Activated CD4-positive, CD25-positive, alpha-beta regulatory T cell treated with anti-CD3 and anti-CD28 coated beads, Interleukin-2, amount 50 U/mL, for 72 hours (primary cell): Measurements from ENCODE around the gene MB21D2.

Experiments used
- DNase-seq: peaks from one replicate; pipeline ENCODE4 v3.0.0; 2021

Gene MB21D2

DNA sequence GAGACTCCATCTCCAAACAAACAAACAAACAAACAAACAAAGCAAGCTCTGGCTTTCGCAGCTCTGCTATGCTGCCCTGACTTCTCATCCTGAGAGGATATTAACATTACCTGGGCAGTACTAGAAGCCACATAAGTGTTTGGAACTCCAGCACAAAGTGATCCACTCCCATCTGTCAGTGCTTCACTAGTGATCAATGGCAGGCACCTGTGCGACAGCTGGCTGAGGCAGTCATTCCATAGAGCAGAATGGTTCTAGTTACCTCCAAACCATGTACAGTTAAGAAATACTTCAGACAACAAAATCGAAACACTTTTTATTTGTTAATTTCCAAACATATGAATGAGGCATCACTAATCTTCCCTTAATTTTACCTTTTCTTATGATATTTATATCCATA lies 2.8 kb upstream of the MB21D2 start:
- DNase-seq = no peak

DNA sequence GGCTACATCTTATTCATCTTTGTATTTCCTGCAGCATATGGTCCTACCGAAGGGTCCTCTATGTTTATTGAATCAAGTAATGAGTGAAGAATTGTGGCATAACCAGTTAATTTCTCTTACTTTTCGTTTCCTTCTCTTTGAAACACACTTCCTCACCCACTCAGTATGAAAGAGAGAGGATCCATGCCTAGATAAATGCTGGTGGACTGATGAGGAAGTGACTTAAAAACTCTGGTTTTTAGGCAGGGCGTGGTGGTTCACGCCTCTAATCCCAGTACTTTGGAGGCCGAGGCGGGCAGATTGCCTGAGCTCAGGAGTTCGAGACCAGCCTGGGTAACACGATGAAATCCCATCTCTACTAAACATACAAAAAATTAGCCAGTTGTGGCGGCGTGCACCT lies 2.2 kb upstream of the MB21D2 start:
- no peak for DNase-seq

DNA sequence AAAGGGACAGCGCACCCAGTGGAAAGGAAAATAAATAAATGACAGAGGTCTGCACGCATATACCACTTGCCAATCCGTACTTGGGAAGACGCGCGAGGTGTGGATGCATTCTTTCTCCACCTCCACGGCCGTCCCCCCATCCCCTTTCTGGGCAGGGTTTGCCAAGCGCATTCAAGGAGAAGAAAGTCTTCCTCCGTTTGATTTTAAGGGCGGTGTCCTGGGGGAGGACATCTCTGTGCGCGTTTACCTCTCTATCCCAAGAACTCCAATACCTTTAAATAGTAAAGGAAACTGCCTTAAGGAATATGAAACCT lies 576 bp upstream of the MB21D2 start:
- no peak for DNase-seq

DNA sequence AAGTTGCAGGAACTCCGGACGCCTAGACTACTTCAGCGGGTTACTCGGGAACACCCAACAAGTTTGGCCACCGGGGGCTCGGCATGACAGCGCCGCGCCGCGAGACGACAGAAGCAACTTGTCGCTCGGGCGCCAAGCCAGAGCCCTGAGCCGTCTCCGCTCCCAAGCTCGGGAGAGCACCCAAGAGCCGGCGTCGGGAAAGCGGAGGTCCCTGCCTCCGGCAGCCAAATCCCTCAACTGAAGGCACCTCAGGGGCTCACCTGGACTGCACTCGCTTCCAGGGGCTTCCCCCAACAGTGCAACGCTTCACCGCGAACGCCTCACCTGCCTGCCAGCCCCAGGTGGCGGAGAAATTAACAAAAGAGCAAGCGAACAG lies 640 bp downstream of the MB21D2 start:
- DNase-seq = no peak

DNA sequence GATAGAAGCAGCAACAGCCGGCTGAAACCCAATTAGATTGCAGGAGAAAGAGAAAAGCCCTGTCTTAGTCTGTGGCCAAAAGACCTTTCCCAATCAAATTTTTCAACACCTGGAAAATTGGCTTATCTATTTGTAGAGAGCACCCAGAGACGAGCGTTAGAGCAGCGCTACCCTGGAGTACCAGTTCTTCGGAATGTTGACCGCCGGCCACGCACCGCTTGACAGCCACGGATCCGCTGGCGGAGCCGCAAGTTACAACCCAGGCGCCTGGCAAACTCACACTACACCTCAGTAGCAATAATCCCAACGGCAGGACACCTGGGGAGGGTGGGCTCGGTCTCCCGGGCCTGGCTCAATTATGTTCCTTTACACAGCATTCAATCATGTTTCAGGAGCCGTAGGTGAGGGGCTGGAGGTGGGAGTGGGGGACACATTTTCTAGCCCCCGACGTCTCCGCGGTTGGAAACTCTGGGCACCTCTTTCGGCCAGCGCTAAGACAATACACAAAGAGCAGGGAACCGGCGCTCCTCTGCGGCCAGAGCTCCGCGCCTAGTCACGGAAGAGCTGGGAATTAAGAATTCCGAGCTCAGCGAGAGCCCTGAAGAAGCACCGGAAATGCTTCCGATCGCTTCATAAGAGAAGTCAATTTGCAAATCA lies 1.2 kb downstream of the MB21D2 start:
- no peak for DNase-seq

DNA sequence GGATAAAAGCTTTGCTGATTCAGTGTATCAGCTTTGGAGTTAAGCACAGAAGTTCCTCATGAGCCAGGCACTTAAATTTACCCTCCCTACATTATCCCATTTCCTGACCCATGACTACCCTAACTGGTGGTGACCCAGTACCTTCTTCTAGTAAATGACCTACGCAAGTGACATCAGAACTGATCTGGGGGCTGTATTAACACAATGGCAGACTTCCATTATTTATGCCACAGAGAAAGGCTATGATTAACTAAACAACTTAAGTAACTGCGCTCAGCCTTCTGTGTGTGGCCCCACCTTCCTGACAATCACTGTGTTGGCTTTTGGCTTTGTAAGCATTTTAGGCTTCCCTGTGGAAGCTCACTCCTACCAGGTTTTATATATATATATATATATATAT lies 1.9 kb downstream of the MB21D2 start:
- DNase-seq = no peak

DNA sequence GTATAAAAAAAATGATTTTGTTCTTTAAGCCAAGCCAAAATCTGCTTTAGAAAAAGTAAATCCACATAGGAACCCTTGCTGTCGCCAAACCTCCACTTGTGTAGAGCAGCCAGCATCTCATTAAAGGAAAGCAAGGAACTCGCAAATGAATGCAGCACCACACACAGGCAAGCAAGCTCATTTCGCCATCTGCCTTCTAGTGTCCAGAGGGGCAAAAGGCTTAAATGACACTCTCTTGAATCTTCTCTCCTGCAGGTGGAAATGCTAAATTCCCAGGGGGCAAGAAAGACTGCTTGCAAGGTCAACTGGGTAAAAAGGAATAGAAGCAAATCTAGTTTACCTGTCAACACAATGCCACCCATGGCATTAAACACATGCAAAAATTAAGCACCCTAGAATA lies 2.4 kb downstream of the MB21D2 start:
- no peak for DNase-seq

DNA sequence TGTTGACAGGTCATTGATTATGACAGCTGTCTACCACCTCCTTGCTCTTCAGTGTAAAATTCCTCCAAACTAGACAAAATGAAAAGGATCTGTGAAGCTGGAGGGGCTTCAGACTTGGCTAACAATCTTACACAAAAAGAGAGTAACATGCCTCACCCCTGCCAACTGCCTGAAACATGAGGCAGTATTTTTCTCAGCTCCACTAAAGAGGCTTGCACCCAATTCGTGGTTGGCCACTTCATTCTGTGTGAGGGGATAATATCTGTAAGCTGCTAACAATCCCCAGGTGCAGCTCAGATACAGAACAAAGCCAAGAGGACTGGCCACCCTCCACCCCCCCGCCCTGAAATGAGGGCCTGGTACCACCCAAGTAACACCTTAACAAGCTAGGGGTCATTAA lies 2.8 kb downstream of the MB21D2 start:
- DNase-seq = no peak

DNA sequence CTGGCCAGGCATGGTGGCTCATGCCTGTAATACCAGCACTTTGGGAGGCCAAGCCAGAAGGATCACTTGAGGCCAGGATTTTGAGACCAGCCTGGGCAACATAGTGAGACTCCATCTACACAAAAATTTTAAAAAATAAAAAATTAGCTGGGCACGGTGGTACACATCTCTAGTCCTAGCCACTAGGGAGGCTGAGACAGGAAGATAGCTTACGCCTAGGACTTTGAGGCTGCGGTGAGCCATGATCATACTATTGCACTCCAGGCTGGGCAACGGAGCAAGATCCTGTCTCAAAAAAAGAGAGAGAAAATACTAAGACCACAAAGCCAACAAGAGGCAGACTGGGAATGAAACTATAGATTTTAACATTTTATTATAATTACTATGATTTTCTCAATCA lies 4.1 kb downstream of the MB21D2 start:
- no peak for DNase-seq

DNA sequence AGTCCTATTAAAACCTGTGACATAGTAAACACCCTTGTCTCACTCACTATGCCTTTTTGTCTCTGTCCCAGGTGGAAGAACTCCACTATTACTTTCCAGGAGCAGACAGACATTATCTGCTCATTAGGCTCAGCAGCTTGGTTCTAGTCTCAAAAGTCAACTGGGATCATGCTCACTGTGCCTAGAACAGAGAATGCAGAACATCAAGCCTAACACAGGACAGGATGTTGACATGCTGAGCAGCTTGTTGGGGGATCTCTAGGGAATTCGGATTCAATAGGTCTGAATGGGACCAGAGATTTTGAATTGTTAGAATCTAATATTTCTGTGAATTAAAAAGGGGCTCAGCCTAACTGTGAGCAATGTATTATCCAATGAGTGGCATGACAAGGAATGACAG lies 6.4 kb downstream of the MB21D2 start:
- no peak for DNase-seq

DNA sequence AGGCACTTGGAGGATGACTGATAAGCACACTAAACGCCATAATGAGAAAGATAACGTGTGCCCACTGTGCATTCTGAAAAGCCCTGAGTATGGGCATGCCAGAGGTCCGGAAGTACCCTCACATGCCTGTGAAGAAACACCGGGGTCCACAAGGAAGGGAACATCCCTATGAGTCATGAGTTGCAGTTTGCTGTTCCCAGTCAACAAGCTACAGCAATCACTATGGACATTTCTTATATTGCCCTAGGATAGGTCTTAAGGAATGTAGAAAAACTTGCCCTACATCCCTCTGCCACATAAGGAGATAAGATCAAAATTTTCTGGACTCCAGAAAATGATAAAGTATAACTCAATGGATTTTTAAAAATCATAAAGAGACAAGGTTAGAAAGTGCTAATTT lies 9.9 kb downstream of the MB21D2 start:
- DNase-seq = no peak

DNA sequence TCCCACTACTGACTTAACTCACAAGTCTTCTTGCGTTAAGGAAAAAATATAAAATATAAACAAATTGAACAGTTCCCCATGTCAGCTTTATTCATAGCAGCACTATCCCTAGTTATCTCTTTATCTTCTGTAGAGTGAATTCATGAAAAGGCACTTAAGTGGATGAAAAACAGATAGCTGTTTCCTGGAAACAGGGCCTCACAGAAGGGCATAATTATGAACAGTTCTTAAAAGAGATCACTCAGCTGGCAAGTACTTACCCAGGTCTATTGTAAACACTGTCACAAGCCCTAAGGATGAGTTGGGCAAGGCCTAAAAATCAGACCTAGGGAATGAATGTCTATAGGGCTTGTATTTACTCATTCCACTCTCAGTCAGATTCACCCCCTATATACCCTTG lies 10.7 kb downstream of the MB21D2 start:
- no peak for DNase-seq

DNA sequence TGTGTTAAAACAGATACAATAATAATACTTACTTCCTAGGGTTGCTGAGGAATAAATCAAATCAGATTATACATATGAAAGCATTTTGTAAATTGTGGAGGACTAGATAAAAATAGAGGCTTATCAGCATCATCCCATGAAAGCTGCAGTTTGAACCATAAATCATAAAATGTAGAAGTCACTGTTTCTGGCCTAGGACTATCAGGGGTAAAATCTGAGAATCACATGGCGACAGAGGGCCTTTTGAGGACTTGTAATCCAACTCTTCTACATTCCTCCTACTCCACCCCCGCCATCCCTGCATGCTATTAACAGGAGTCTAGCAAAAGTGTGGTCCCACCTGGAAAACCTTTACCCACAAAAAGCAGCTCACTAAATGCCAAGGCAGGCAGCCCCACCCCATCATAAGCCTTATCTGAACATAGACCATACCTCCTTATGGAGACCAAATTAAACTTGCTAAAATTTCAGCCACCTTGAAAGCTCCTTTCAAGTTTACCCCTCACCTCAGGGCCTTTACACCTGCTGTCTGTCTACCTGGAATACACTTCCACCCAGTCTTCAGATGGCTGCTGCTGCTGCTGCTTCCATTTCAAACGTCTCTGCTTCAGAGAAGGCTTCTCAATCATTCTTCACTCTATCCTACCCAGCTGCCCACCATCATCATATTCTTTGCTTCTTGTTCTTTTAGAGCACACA lies 11.5 kb downstream of the MB21D2 start:
- DNase-seq = no peak

DNA sequence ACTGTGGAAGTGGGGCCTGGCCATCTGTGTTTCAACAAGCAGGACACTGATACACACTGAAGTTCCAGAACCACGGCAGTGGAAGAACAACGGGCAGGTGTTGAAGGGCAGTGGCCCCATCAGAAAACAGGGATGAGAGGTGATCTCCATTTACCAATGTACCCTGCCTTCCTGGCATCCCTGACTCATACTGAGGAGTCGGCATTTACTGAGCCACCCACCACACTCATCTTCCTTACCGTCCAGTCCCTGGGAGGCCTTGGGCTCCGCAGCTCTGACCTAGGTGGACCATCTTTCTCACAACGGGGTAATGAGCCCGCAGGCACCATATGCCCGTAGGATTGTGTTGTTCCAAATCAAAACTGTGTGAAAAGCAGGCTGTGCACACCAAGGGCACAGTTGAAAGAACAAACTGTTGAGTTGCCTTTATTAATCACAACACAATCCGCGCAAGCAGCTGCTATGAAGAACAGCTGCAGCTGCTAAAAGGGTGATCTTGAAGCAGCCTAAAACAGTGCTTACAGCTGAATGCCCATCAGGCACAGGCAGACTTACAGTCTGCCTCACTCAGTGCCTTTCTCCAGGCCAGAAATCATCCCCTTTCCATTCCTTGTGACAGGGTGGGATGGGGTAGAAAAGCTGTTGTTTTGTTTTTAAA lies 12.9 kb downstream of the MB21D2 start:
- DNase-seq = no peak

DNA sequence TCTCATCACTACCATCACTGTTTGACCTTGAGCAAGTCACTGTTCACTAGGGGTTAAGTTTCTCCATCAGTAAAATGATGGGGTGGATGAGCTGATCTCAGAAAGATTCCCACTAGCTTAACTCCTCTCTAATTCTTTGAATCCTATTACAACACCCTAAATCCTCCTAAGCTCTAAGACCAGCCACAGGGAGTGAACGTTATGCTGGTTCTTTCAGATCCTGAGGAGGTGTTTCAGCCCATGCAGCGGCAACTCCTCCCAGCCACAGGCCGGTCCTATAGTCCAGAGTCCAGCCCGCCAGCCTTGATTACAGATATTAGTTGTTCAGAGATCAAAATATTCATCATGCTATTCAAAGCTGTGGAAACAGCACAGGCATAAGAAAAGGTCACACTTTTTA lies 15.1 kb downstream of the MB21D2 start:
- DNase-seq = no peak

DNA sequence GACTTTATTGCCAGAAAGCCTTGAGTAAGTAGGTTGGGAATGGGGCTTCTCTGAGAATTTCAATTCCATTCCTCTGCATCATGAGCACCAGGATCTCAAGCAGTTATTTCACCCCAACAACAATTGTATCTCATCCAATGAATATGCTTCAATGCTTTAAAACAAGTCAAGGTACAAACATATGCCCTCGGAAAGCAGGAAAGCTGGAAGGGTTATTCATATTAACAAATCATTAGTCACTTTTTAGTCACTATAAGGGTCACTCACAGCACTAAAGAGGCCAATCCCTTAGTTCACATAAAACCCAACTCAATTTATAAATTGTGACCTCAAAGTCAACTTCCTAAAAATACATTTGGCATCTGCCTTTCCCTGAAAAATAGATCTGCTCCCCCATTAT lies 16.2 kb downstream of the MB21D2 start:
- DNase-seq = no peak

DNA sequence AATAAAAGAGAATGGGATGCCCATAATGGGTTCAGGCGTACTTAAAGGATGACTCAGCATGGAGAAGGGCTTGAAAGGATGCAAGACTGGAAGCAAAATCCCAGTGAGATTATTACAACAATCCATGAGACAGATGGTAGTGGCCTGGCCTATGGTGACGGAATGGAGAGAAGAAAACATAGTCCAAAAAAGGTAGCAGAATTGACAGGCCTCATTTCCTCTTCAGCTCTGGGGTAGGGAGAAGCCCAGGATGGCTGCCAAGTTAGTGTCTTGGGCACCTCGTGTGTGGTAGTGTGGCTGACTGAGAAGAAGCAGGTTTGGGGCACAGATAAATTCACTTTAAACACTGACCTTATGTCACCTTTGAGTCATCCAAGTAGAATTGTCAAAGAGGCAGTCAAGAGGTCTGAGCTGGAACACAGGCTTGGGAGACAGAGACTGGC lies 18.1 kb downstream of the MB21D2 start:
- no peak for DNase-seq

DNA sequence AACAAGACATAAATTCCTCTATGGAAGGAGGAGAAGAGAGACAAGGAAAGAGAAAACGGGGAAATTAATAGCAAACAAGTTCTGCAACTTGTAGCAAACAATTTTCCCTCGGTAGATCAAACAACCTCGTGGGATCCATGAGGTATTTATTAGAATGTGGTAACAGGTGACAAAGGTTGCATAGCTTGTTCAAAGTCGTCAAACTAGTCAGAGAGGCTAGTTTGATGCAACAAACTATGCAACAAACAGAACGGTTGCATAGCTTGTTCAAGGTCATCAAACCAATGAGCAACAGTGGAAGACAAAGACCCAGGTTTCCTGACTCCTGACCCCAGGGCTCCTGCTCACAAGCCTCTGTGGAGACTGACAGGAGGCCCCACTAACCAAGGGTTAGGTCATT lies 20.7 kb downstream of the MB21D2 start:
- DNase-seq = no peak

DNA sequence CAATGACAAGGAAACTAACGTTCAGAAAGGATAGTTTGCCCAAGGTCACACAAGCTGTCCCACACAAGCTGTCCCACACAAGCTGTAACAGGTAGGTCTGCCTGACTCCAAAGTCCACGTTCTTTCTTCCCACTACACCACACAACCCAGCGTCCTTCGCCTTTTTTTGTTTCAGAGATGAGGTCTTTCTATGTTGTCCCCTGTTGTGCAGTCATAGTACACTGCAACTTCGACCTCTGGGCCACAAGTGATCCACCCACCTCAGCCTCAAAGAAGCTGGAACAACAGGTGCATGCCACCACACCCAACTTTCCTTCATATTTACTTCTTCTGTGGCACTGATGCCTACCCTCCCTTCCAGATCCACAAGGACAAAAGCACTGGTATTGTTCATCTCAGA lies 21.4 kb downstream of the MB21D2 start:
- DNase-seq = no peak

DNA sequence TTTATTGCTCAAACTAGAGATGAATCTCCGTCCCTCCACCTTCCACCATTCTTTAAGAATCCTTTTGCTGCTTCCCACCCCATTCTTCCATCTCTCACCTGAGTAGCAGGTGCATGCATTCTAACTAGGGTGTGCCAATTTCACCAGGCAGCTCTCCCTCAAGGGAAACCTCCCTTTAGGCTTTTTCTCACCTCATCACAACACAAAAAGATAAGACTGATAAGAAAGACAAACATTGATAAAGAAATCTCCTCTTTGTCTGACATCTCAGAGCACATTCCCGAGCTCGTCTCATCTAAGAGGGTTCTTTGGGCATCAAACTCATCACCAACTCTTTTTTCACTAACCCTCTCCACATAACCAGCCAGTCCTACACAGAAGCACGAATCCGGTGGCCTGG lies 23.0 kb downstream of the MB21D2 start:
- DNase-seq = no peak

DNA sequence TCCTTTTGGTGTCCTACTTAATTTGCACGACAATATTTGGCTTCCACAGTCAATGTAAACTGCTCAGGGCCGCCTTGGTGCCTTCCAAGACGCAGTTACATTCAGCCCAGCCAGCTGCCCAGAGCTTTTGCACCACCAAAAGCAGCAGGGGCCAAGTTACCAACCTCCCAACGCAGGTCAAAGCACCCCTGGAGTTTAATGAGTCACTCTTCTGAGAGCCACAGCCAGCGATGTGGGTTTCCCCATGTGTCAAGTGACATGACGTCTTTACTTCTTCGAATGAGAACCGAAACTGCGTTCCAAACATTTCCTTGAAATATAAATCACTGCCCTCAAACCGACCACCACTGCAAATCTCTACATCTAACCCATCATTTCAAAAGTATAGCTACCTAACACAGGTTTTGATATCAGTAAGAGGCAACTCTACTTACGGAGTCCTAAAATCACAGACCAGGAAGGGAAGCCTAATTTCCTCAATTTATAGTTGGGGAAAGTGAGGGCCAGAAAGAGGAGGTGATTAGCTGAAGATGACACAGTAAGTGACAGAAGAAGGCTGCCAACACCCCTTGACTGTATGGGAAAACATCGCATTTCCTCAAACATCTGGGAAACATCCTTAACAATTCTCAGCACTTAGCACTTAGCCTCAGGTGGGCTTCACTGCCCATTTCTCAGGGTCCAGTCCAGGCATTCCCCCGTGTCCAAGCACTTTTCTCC lies 24.5 kb downstream of the MB21D2 start:
- DNase-seq = peak; percentile 57

DNA sequence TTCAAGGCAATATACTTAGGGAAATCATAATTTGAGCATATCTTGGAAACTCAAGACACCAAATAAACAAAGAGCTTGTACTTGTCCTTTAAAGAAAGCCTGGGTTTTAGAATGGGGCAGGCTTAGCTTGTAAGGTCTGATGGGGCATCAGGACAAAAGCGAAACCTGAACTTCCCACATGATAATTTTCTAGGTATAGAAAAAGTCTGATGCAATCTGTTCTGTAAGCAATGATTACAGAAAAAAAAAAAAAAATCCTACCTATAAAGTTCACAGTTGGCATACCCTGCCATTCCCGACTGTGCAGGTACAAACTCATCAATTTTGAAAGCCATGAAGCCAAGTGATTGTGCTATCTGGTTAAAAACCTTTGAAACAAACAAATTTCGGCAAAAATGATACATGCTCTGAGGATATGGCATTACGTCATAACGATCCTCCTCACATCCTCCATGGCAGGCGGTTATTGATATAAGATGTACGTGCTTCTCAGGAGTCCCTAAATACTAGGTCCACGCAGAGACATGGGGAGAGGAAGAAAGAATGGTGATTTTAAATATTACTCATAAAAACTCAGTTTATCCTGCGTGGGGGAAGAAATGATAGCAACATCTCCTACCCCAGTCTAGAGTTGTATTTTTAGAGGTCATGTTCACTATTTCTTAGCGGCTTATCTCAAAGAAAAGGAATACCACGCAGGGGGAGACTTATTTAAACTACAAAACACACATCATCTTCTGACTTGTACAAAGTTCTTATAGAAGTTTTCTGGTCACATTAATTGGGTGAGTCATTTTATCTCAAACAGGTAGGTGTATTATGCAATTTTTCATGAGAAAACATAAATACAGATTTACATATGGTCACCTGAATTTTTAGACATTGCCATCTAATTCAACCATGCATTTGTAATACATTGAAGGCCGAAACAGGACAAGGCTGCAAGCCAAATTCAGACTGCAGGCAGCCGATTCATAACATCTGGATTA lies 27.0 kb downstream of the MB21D2 start:
- DNase-seq = no peak

DNA sequence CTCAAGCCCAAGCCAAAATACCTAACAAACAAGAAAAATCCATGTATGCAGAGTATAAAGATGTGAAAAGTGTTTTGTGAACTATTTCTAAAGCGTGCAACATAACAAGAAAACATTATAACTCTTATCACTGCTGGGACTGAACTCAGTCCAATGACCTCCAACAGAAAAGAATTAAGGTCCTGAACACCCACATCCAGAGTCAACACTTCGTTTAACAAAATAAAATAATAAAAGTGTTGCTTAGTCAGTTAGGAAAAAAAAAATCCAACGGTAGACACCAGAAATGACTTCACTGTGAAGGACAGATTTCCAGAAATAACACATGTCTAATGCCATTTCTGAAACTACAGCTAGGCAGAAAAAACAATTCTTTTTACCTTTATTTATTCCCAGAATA lies 28.0 kb downstream of the MB21D2 start:
- DNase-seq = no peak
